Right renal pelvis (tissue), 4 donors: ENCODE results near the gene KCNQ1OT1. TPM values are rescaled to one million over a fixed set of nuclear protein-coding genes. Genes with fewer than 3 reads are reported as not detected.
A peak's percentile ranks its signal among the peaks of the same experiment; 100 is the strongest.
"Not testable (repeated sequence)": the region's sequence is repeated elsewhere in the genome, so short reads cannot be mapped to it uniquely, and the experiment has no call there.

ENCODE experiments used
- DNase-seq, 4 donors: peaks; one replicate each; pipeline ENCODE4 v3.0.0-alpha.2; 2013; ENCODE audit warnings: low read depth in 4 of 4, low spot score in 3 of 4, missing footprints in 1 of 4
- polyA plus RNA-seq, 4 donors: library from polyadenylated mRNA; unstranded; fragments of 120-200 nt; gene quantifications; one replicate each; pipeline ENCODE4 v1.2.1, GENCODE V29; 2013; ENCODE audit not compliant: insufficient read length in 4 of 4

The KCNQ1OT1 gene
- polyA plus RNA-seq, 4 donors: 0.72 to 1.5 (median 0.84) TPM

DNA sequence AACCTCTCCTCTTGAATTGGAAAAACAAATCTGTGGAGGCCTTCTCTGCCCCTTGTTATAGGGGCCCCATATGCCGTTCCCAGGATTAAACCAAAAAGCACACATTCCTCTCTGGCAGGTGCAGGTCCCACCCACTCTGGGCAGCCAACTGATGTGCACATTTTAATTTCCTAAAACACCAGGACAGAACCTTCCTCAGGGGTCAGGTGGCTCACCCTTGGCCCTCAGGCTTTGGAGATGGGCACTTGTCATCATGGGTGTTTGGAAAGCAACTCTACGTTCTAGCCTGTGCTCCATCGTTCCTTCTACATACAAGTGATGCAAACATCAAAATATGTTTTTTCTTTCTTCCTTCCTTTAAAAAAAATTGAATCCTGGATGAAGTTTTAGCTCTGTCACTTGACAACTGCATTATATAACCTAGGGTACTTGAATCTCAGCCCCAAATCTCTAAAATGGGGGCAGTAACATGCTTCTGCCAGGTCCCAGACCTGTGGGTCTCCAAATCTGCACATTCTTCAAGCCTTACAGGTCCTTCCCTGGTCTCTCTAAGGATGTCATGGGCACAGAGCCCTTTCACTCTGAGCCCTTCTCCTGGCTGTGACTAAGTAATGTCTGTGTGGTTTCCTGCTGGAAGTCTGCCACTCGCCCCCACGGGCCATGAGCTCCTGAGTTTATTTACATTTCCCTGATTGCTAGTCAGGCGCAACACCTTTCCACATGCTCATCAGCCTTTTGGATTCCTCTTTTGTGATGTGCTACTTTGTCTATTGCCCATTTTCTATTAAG is 43.8 kb downstream of the KCNQ1OT1 start:
- DNase-seq: no peak

DNA sequence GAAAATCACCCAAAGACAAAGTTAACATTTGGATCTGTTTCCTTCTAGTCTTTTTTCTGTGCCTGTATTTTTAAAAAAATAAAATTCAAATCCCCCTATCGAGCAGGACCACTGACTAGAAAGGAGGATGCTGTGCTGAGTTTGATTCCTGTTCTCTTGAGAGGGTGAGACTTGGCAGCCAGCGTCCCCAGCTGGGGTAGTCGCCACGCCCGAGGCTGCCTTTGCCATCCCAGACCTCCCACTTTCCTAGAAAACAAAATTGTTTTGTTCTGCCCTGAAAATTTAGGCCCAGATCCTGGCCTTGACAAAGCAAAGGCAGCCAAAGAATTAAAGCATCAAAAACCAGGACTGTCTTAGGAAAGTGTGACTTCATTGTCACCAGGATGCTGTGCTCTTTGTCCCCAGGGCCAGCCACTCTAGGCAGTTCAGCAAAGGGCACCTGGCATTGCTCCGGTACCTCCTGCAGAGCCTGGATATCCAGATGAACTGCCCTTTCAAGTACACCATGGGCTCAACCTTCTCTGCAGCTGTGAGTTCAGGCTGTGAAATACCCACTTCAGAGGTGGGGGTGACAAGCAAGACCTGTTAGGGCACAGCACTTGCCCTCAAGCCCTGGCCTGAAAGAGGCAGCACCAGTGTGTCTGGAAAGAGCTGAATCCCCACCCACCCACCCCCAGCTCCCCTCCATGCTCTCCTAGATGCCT is 44.6 kb downstream of the KCNQ1OT1 start:
- no peak for DNase-seq

DNA sequence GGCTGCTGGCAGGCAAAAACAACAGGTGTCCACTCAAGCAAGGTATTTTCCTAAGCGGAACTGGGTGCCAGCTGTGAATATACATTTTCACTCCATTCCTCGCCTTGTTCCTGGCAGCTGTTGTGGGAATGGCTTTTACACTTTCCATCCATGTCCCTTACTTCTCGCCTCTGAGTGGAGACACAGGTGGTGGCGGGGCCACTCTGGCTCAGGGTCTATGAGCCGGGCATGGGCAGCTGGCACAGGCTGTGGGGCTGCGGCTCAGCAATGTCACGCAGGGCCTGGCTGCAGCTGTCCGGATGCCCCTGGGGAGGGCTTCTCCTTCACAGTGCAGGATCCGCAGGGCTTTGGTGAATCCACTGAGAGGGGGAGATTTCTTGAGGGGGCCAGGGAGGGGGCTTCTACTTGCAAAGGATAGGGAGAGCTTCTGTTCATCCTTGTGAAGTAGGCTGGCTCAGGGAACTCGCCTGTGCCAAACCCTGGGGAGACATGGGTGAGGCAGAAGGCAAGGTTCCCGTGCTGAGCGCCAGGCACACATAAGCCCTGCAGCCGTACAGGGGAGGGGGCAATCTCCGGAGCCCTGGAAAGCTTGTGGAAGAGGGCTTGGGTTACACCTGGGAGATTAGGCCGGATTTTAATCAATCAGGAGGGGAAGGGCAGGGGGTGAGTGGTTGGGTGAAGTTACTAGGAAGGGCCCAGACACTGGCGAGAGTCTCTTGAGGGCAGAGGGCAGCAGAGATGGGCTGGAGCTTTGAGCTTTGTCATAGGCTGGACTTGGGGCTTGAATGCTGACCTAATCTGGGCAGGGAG is 45.7 kb downstream of the KCNQ1OT1 start:
- no peak for DNase-seq

DNA sequence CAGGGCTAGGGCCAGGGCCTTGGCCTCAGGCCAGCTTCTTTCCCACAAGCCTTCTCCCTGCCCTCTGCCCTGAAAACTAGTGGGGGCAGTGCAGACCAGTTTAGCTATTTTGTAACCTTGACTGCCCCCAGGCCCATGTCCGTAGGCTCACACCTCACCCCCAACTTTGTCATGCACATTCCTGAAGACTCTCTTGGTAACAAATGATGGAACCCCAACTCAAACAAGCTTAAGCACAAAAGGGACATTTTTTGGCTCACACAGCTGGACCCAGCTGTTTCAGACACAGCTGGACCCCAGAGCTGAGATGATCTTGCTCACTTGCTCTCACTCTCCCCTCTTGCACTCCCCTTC is 46.6 kb downstream of the KCNQ1OT1 start:
- peak in 1 of 4 donors; percentile 8 for DNase-seq

DNA sequence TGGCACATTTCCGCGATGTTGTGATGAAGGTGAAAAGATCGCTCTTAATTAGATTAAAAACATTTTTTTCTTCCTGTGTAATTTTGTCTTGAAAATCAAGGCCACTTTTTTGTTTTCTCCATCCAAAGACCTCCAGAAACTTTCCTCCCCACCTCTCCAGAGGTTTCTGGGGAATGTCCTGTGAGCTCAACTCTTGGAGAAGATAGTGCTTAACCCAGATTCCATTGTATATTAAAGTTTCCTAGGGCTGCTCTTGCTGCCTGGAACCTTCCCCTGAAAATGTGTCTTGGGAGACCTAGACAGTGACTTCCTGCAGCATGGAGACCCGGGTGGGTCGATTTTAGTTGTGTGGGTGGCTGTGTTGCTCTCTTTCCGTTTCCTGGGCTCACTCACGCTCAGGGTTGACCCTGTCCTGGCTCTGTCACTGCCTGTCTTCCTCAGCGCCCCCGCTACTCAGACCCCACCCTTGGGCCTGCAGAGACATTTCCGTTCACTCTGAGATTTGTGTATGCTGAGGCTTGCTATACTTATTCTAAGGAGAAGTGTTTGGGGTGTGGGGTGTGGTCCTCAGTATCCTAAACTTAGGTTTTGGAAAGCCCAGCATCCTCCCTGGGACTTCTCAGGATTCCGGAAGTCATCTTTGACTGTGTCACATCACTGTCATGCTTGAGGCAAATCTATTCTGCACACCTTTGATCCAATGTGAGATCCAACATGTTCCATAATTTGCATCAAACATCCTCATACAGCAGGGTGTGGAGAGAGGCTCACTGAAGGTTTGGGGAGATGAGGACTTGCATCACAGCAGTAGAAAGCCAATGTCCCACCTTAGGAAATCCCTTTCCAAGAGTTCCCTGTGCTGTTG is 47.2 kb downstream of the KCNQ1OT1 start:
- DNase-seq: no peak

DNA sequence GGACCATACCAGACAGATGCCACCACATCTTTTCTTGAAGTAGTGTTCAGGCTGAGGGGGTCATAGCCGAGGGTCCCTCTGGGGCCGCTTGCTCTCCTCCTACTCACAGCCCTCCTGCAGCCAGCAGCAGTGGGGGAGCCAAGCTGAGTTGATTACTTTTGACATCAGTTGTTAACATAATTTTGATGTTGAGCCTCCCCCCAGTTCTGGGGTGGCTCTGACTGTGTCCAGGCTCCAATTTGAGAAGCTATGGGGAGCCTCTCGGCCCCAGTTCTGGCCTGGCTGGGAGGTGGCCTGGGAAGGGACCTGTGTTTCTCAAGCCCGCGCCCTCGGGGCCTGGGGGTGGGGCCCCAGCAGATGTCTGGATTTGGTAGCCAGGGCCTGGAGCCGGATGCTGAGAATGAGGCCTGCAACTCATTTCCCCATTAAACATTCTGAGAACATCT is 47.9 kb downstream of the KCNQ1OT1 start:
- DNase-seq: no peak

DNA sequence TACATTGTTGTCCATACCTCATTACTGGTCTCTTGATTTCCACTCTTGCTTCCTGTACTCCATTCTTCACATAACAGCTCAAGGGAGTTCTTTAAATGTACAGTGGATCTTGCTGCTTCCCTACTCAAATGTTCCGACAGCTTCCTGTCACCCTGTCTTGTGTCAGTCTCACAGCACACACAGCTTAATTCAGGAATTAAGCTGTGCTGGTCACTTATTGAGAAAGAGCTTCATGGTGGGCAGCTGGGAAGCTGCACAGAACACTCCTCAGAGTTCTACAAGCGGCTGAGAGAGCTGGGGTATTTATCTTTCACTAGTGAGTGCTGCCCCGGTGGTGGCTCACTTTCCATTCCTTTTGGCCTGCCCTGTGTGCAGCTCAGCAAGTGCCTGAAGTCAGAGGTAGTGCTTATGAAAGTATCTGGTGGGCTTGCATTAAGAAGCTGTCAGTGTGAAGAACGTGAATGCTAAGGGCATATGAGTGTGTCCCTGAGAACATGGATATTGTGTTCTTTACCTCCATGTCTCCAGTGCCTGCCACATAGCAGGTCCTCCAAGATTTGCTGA is 48.7 kb downstream of the KCNQ1OT1 start:
- DNase-seq: no peak

DNA sequence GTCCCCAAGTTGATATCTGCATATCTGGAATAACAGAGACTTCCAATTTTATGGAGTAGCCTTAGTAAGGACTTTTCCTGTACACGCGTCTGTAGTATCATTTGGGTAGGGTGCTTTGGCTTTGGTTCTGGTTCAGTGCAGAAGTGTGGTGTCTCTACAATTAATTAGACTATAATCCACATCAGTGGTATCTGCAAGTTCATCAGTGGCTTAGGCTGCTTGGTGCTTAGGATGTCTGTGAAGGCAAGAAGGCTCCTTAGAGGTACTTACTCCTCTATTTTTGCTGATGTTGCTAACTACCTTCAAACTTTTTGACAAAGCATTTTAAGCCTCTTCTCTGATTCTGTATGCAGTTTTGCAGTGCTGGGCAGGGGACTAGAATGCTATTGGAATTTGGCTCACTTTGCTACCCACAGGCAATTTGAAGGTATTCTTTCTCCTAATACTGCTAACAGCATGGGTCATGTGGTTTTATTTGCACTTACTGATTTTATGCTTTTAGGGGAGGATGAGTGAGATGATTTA is 49.4 kb downstream of the KCNQ1OT1 start:
- DNase-seq: no peak

DNA sequence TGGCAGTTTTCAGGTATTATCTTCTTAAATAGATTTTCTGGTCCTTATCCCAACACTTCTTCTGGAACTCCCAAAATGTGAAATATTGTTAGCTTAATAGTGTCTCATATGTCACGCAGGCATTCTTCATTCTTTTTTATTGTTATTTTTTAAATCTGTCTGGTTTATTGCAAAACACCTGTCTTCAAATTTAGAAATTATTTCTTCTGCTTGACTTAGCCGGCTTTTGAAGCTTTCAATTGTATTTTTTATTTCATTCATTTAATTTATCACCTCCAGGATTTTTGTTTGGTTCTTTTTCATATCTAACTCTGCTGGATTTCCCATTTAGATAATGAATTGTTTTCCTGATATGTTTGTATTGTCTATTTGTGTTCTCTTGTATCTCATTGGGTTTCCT is 49.9 kb downstream of the KCNQ1OT1 start:
- no peak for DNase-seq

DNA sequence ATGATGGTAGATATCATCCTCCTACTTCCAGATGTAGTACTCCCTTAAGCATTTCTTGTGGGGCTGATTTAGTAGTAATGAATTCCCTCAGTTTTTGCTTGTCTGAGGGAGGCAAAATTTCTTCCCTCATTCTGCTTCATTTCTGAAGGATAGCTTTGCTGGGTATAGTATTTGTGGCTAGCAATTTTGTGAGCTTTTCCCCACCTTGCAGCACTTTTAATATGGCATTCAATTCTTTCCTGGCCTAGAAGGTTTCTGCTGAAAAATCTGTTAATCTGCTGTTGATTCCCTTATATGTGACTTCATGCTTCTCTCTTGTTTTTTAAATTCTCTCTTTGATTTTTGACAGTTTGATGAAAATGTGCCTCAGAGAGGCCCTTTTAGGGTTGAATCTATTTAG is 50.4 kb downstream of the KCNQ1OT1 start:
- no peak for DNase-seq

DNA sequence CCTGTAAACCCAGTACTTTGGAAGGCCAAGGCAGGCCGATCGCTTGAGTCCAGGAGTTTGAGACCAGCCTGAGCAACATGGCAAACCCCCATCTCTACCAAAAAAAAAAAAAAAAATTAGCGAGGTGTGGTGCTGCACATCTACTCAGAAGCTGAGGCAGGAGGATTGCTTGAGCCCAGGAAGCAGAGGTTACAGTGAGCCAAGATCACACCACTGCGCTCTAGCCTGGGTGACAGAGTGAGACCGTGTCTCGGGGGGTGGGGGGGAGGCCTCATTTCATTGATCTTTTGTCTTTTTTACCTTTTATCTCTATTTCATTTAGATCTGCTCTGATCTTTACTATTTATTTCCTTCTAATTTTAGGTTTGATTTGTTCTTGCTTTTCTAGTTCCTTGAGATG is 51.8 kb downstream of the KCNQ1OT1 start:
- DNase-seq: no peak

DNA sequence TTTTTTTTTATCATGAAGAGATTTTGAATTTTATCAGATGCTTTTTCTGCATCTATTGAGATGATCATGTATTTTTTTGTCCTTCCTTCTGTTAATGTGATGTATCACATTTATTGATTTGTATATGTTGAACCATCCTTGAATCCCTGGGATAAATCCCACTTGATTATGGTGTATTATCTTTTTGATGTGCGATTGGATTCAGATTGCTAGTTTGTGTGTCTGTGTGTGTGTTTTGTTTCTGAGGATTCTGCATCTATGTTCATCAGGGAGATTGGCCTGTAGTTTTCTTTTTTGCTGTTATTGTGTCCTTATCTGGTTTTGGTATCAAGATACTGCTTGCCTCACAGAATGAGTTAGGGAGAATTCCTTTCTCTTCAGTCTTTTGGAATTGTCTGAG is 52.6 kb downstream of the KCNQ1OT1 start:
- DNase-seq: no peak

DNA sequence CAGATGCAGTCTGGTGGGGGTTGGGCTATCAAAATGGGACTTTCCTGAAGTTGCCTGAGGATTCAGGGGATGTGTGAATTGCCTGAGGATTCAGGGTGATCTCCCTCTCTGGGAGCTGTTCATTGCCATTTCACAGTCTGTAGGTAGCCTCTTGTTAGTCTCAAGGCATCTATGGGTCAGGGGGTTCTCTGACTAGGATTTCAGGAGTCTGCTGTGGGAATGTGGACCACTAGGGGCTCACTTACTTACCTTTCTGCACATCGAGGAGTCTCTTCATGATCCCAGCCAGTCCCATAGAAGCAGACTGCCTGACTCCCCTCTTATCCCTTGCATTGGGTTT is 54.0 kb downstream of the KCNQ1OT1 start:
- no peak for DNase-seq

DNA sequence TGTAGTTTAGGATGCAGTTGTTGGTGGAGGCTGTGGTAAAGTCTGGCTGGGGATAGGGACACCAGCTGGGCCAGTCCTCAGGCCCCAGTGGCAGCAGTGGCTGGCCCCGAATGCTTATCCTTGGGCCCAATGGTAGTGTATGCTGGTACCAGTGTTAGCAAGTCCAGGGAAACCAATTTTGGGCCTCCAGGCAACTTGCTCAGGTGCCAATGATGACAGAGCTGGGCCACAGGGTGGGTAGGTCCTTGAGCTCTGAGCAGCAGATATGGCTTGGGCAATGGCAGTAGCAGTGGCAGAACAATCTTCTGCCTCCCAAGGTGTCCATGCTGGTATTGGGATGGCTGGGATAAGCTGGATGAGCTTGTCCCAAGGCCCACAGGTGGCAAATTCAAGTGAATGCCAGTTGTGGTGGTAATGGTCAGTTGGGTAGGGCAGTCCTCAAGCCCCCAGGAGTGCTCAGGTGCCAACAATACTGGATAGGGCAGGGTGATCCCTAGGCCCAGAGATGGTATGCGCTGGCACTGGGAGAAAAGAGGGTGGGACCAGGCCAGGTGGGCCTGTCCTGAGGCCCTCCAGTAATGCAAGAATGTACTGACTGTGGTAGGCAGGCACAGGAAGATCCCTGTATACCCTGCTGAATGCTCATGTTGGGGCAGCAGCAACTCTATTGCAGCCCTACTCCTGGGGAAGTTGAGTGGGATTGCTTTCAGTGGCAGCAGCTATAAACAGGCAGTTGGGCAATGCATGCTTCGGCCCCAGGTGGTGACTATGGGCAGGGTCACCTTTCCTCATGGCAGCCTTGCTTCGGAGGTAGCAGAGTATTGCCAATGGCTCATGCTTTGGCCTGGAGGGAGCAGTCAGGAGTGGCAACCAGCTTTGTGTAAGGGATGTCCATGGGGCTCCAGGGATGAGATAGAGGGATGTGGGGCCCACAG is 54.7 kb downstream of the KCNQ1OT1 start:
- no peak for DNase-seq

DNA sequence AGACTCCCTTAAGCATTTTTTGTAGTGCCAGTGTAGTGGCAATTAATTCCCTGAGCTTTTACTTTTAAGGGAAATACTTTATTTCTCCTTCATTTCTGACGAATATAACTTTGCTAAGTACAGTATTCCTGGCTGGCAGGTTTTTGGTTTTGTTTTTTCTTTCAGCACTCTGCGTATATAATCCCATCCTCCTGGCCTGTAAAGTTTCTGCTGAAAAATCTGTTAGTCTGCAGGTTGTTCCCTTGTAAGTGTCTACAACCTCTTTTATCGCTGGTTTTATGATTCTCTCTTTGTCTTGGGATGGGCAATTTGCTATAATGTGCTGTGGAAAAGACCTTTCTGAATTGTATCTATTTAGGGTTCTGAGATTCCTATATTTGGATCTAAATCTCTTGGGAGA is 56.0 kb downstream of the KCNQ1OT1 start:
- DNase-seq: no peak

DNA sequence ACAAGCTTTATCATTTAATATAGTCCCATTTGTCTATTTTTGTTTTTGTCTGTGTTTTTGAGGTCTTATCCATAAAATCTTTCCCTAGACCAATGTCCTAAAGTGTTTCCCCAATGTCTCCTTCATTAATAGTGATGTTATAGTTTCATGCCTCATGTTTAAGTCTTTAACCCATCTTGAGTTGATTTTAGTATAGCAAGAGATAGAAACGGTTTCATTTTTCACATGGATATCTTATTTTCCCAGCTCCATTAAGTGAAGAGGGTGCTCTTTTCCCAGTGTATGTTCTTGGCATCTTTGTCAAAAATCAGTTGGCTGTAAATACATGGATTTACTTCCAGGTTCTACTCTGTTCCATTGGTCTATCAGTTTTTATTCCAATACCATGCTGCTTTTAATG is 58.2 kb downstream of the KCNQ1OT1 start:
- no peak for DNase-seq

DNA sequence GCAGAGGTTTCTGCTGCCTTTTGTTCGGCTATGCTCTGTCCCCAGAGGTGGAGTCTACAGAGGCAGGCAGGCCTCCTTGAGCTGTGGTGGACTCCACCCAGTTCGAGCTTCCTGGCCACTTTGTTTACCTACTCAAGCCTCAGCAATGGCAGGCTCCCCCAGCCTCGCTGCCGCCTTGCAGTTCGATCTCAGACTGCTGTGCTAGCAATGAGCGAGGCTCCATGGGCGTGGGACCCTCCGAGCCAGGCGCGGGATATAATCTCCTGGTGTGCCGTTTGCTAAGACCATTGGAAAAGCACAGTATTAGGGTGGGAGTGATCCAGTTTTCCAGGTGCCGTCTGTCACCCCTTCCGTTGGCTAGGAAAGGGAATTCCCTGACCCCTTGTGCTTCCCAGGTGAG is 60.0 kb downstream of the KCNQ1OT1 start:
- DNase-seq: not testable (repeated sequence)

DNA sequence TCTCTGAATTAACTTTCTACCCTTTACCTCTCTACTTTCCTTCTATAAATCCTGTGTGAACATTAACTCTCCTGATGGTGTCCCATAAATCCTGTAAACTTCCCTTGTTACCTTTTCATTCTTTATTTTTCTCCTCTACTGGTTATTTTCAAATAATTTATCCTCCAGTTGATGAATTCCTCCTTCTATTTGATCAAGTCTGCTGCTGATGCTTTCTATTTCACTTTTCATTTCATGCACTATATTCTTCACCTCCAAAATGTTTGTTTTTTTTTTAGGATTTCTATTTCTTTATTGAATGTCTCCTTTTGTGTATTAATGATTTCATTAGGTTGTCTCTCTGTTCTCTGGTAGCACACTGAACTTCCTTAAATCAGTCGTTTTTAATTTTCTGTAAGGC is 68.6 kb downstream of the KCNQ1OT1 start:
- no peak for DNase-seq

DNA sequence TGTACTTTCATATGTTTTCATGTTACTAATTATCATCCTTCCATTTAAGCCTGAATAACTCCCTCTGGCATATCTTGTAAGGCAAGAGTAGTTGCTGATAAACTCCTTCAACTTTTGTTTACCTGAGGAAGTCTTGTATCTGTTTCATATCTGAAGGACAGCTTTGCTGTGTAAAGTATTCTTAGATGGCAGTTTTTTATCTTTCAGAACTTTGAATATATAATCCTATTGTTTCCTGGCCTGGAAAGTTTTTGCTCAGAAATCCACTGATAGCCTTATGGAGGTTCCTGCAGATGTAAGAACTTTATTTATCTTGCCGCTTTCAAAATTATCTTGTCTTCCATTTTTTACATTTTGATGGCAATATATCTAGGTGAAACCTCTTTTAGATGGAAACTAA is 69.1 kb downstream of the KCNQ1OT1 start:
- DNase-seq: no peak
